SJSA1 (cell line): ENCODE measurements around the gene HIGD1B. TPM values are rescaled to one million over a fixed set of nuclear protein-coding genes. Genes with fewer than 3 reads are reported as not detected.
"Not testable (repeated sequence)": the region's sequence is repeated elsewhere in the genome, so short reads cannot be mapped to it uniquely, and the experiment has no call there.

ENCODE experiments used
- DNase-seq, 2 experiments: peaks; one replicate each; pipeline ENCODE4 v3.0.0-alpha.2; 2015 to 2020; ENCODE audit warnings: low spot score in 2 of 2, low read depth in 1 of 2
- H3K27ac ChIP-seq: fragments of 250-450 bp; sonication (Bioruptor Pico); 2 replicates; pipeline ENCODE4 v1.5.1; 2020; ENCODE audit warnings: mild to moderate bottlenecking, moderate library complexity
- H3K27me3 ChIP-seq: fragments of 250-450 bp; sonication (Bioruptor Pico); replicated peaks from 2 replicates; pipeline ENCODE4 v1.5.1; 2020; ENCODE audit warnings: mild to moderate bottlenecking, moderate library complexity
- H3K36me3 ChIP-seq: fragments of 250-450 bp; sonication (Bioruptor Pico); 2 replicates; pipeline ENCODE4 v1.5.1; 2020; ENCODE audit warnings: mild to moderate bottlenecking
- H3K4me1 ChIP-seq: fragments of 250-450 bp; sonication (Bioruptor Pico); replicated peaks from 2 replicates; pipeline ENCODE4 v1.6.1; 2021; ENCODE audit warnings: mild to moderate bottlenecking
- H3K4me3 ChIP-seq: fragments of 250-450 bp; sonication (Bioruptor Pico); 2 replicates; pipeline ENCODE4 v1.5.1; 2020; ENCODE audit warnings: mild to moderate bottlenecking
- H3K9me3 ChIP-seq: fragments of 250-450 bp; sonication (Bioruptor Pico); replicated peaks from 2 replicates; pipeline ENCODE4 v1.5.1; 2020; ENCODE audit warnings: mild to moderate bottlenecking
- total RNA-seq: library from RNA; depleted of rRNA; stranded (reverse); fragments of >200 nt; shearing (Covaris generic); gene quantifications from 2 replicates; pipeline ENCODE4 v1.2.3, GENCODE V29; 2014; rRNA removed

Gene HIGD1B
- total RNA-seq, result not detected in 2 replicates

DNA sequence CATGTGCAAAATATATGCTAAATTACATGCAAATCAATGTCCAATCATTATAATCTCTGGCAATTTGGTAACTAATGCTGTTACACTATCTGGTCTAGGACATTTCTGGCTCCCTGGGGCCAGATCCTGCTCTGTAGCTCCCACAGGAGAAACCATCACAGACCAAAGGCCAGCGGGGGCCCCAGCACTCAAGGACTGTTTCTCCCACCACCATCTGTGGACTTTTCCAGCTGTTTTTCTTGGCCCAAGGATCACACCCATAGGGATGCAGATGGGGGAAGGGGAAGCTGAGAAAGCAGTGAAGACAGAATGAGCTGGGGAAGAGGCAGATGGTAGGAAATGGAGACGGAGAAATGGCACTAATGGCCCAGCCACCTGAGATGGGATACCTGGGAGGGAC is at the start of gene HIGD1B:
Gene HIGD1B, plus strand, starts transcription at position 298 of the 400 bp plus-strand sequence. CDS start 270 bp downstream, outside the sequence.
- peaks cover 25% of the 10 kb centered on the region for H3K4me1 ChIP-seq
- no peaks in the 10 kb centered on the region for H3K9me3 ChIP-seq
- DNase-seq, result no peak
- H3K27ac ChIP-seq, result no peak within 1 kb of the TSS
- no peak within 1 kb of the TSS for H3K4me3 ChIP-seq
- no peaks in the 10 kb centered on the region for H3K27me3 ChIP-seq
- peaks cover 31% of the 10 kb centered on the region for H3K36me3 ChIP-seq

DNA sequence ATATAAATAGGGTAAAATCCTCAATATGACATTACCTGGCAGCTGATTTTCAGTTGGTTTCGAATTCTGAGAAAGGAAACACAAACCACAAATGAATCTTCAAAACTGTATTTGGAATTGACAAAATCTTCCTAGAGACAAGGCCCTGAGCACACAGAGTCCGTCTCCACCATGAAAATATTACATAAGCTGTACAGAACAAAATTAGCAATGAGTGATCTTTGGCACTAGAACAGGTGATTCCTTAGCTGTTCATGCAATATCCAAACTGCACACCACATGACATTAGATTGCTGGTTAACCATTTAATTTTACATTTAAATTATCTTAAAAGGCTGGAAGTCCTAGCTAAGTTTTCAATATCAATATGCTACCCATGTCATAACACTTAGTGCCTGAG is 49.3 kb upstream of the HIGD1B start:
- DNase-seq, result no peak
- Histone ChIP-seq H3K36me3 (peaks cover 73% of the 10 kb centered on the region), H3K27me3 (no peaks in the 10 kb centered on the region), H3K4me3 (no peak overlapping the region), H3K9me3 (no peaks in the 10 kb centered on the region), H3K27ac (peak overlapping the region; percentile 45), H3K4me1 (peaks cover 52% of the 10 kb centered on the region)

DNA sequence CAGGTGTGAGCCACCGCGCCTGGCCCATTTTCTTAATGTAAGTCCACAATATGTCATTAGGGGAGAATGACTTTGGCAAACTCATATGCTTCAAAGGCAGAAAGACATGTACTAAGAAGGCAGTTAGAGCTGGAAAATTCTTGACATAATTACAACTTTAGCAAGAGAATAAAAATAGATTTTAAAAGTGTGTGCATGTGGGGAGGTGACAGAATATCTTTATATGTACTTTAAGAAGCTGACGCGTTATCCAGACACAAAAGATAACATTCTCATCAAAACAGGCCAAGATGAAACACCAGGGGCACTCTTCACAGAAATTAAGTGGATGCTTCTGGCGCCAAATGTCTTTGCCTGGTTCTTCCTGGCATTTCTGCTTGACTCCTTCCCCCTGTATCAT is 45.8 kb upstream of the HIGD1B start:
- H3K9me3 ChIP-seq, result no peaks in the 10 kb centered on the region
- H3K4me3 ChIP-seq, result no peak overlapping the region
- peaks cover 95% of the 10 kb centered on the region for H3K36me3 ChIP-seq
- peaks cover 20% of the 10 kb centered on the region for H3K4me1 ChIP-seq
- no peaks in the 10 kb centered on the region for H3K27me3 ChIP-seq
- H3K27ac ChIP-seq, result no peak overlapping the region
- no peak for DNase-seq

DNA sequence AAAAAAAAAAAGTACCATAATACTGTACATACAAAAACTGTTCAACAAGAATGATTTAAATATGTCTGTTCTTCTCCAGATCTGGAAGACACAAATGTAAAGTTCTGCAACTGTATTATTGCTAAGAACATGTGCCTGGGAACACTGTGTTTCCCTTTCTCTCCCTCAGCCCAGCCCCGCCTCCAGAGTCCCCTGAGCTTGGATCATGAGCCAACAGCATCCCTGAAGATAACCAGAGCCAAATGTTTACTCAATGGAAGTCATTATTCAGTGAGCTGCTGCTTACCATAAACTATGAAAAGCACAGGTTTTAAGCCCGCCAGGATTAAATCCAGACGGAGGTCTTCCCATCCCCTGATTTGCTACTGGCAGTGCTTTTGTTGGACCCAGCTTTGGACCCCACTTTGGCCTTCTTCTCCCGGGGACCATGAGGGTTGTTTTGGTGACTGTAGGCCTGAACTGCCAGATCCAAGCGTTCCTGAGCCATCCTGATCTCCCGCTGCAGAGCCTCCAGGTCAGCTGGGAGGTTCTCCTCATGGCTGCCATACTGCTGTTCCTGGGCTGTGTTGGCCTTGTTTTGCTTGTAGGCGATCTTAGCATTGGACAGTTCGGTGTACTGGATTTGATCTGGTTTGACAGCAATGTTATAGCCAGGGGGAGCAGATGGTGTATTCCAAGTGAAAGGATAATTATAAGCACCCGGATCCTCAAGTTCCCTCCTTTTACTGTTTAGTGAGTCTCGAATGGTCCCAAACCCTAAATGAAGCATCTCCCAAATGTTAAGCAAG is 43.2 kb upstream of the HIGD1B start:
- Histone ChIP-seq H3K36me3 (peaks cover 80% of the 10 kb centered on the region), H3K27me3 (no peaks in the 10 kb centered on the region), H3K4me1 (no peaks in the 10 kb centered on the region), H3K4me3 (no peak overlapping the region), H3K9me3 (no peaks in the 10 kb centered on the region), H3K27ac (no peak overlapping the region)
- peak in 1 of 2 experiments; percentile 34 for DNase-seq

DNA sequence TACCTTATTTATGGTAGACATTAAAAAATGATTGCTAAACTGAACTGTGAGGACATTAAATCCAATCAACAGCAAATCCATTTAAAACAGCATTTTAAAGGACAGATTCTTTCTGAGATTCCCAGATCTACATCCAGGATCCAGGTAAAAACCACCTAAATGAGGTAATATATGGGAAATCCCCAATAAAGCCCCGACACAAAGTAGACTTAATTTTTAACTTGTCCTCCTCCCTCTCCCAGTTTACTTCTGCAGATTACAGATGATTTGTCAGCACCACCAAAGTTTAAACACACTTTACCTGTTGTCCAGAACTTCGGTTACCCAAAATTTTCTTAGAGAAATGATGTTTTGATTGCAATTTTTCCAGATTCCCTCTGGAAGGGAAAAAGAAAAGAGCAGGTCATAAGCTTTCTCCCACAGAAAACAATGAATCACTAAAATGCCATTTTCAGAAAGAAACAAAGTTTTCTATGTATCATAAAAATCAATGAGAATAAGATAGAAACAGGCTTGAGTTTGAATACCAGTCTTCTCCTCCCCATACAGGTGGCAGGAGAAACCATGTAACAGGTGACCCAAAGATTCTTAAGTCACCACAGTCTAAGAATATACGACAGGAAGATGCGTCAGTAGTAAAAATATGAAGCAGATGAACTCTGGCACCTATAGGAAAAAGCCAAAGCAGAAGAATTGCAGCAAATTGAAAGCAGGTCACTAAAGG is 40.4 kb upstream of the HIGD1B start:
- no peak for DNase-seq
- Histone ChIP-seq H3K4me3 (no peak overlapping the region), H3K27me3 (no peaks in the 10 kb centered on the region), H3K36me3 (peaks cover 59% of the 10 kb centered on the region), H3K9me3 (no peaks in the 10 kb centered on the region), H3K4me1 (no peaks in the 10 kb centered on the region), H3K27ac (no peak overlapping the region)

DNA sequence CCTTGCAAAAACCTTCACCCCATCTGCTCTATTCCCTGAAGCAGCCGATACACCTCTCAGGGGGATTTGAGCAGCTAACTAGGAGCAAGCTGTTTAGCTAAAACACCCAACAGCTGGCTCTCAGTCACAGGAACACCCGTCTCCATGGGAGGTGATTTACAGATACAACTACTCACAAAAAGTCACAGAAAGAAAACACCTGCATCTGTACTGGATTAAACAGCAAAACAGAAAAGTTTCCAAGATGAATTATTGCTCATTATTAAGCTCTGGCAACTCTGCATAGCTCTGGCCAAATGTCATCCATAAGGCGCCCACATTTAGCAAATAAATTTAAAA is 39.9 kb upstream of the HIGD1B start:
- H3K4me1 ChIP-seq, result no peaks in the 10 kb centered on the region
- no peak for DNase-seq
- no peaks in the 10 kb centered on the region for H3K9me3 ChIP-seq
- H3K27ac ChIP-seq, result no peak overlapping the region
- peaks cover 55% of the 10 kb centered on the region for H3K36me3 ChIP-seq
- H3K27me3 ChIP-seq, result no peaks in the 10 kb centered on the region
- no peak overlapping the region for H3K4me3 ChIP-seq

DNA sequence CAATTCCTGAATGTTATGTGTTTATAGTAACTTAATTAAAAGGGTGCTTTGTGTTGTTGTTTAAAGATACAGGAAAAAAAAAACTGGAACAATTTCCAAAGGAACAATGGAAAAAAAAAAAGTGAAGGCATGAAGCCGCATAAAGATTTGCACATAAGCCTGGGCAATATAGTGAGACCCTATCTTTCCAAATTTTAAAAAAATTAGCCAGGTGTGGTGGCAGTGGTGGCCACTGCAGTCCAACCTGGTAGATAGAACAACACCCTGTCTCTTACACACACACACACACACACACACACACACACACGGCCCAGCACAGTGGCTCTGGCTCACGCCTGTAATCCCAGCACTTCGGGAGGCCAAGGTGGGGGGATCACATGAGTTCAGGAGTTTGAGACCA is 39.5 kb upstream of the HIGD1B start:
- H3K4me1 ChIP-seq, result no peaks in the 10 kb centered on the region
- H3K4me3 ChIP-seq, result no peak overlapping the region
- DNase-seq, result no peak
- H3K27me3 ChIP-seq, result no peaks in the 10 kb centered on the region
- no peaks in the 10 kb centered on the region for H3K9me3 ChIP-seq
- H3K27ac ChIP-seq, result no peak overlapping the region
- H3K36me3 ChIP-seq, result peaks cover 55% of the 10 kb centered on the region

DNA sequence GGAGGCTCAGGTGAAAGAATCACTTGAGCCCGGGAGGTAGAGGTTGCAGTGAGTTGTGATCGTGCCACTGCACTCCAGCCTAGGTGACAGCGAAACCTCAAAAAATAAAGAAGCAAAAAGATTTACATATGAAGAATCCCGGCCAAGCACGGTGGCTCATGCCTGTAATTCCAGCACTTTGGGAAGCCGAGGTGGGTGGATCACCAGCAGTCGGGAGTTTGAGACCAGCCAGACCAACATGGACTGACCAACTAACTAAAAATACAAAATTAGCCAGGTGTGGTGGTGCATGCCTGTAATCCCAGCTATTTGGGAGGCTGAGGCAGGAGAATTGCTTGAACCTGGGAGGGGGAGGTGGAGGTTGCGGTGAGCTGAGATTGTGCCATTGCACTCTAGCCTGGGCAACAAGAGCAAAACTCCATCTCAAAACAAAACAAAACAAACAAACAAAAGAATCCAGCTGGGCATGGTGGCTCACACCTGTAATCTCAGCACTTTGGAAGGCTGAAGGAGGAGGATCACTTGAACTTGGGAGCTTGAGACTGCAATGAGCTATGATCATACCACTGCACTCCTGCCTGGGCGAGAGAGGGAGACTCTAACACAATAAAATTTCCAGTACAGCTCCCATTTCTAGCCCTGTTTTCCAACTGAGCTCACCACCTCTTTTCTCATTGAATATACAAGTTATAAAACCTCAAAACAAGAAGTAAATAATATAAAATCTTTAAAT is 38.9 kb upstream of the HIGD1B start:
- H3K4me1 ChIP-seq, H3K4me3 ChIP-seq, H3K9me3 ChIP-seq, H3K27me3 ChIP-seq, H3K27ac ChIP-seq: not testable (repeated sequence)
- peak in 1 of 2 experiments; percentile 38 for DNase-seq
- H3K36me3 ChIP-seq, result peaks cover 49% of the 10 kb centered on the region

DNA sequence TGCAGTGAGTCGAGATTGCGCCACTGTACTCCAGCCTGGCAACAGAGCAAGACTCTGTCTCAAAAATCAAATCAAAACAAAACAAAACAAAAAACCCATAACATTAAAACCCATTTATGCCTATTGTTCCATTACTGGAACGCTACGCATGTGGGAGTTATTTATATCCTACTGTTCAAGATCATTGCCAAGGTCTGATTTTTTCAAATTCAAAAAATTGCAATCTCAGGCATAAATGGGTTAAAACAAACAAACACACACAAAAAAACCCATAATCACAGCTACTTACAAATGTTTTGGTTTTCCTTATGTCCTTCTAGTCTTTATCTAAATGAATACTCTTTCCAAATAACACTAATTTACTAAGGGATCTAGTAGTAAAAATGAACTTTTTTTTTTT is 35.4 kb upstream of the HIGD1B start:
- DNase-seq, result no peak

DNA sequence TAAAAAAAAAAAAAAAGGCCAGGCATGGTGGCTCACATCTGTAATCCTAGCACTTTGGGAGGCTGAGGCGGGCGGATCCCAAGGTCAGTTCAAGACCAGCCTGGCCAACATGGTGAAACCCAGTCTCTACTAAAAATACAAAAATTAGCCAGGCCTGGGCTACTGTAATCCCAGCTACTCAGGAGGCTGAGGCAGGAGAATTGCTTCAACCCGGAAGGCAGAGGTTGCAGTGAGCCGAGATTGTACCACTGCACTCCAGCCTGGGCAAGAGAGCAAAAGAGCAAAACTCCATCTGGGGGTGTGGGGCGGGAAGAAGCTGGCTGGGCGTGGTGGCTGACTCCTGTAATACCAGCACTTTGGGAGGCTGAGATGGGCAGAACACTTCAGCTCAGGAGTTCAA is 29.2 kb upstream of the HIGD1B start:
- H3K4me3 ChIP-seq, H3K9me3 ChIP-seq, H3K27ac ChIP-seq, DNase-seq, H3K27me3 ChIP-seq: not testable (repeated sequence)
- H3K36me3 ChIP-seq, result peaks cover 12% of the 10 kb centered on the region; the same call in 1 of the 2 replicates
- H3K4me1 ChIP-seq, result peaks cover 68% of the 10 kb centered on the region

More for the DNA sequence above, 35.4 kb upstream of the HIGD1B start:
- Histone ChIP-seq H3K4me3 (no peak overlapping the region), H3K36me3 (peaks cover 16% of the 10 kb centered on the region), H3K4me1 (peaks cover 17% of the 10 kb centered on the region), H3K27me3 (no peaks in the 10 kb centered on the region), H3K27ac (no peak overlapping the region), H3K9me3 (no peaks in the 10 kb centered on the region)

DNA sequence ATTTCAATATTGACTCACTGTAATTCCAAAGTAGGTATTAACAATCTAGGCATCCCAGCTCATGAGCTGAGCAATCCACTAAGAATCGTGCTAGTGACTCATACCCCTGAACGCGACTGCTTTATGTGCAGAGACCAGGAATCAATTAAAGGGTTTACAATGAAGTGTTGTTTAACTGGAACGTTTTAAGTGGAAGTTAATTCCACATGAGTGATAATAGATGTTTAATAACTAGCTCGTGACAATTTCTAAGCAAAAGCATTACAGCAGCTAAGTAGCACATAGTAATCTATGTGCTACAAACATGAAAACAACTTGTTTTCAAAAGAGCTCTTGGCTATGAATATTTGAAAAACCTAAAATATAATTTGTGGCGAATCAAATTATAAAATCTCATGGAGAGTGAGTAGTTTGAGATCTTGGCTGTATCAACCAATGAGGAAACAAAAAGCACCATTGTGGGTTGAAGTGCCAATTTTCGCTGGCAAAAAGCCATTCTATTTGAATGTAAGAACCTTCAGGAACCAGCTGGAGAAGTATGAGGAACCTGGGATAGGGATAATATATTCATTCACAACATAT is 27.0 kb upstream of the HIGD1B start:
- Histone ChIP-seq H3K36me3 (peaks cover 17% of the 10 kb centered on the region; the same call in 1 of the 2 replicates), H3K27me3 (no peaks in the 10 kb centered on the region), H3K9me3 (no peaks in the 10 kb centered on the region), H3K27ac (peak overlapping the region; percentile 58), H3K4me3 (no peak overlapping the region), H3K4me1 (peaks cover 61% of the 10 kb centered on the region)
- DNase-seq, result peak; percentile 77 to 79

DNA sequence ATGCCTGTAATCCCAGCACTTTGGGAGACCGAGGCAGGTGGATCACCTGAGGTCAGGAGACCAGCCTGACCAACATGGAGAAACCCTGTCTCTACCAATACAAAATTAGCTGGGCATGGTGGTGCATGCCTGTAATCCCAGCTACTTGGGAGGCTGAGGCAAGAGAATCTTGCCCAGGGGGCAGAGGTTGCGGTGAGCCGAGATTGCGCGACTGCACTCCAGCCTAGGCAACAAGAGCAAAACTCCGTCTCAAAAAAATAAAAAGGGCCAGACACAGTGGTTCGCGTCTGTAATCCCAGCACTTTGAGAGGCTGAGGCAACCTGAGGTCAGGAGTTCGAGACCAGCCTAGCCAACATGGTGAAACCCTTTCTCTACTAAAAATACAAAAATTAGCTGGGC is 22.4 kb upstream of the HIGD1B start:
- Histone ChIP-seq H3K4me1 (peaks cover 64% of the 10 kb centered on the region), H3K36me3 (peaks cover 24% of the 10 kb centered on the region)
- not testable (repeated sequence) for H3K4me3 ChIP-seq, H3K9me3 ChIP-seq, H3K27me3 ChIP-seq, H3K27ac ChIP-seq, DNase-seq

DNA sequence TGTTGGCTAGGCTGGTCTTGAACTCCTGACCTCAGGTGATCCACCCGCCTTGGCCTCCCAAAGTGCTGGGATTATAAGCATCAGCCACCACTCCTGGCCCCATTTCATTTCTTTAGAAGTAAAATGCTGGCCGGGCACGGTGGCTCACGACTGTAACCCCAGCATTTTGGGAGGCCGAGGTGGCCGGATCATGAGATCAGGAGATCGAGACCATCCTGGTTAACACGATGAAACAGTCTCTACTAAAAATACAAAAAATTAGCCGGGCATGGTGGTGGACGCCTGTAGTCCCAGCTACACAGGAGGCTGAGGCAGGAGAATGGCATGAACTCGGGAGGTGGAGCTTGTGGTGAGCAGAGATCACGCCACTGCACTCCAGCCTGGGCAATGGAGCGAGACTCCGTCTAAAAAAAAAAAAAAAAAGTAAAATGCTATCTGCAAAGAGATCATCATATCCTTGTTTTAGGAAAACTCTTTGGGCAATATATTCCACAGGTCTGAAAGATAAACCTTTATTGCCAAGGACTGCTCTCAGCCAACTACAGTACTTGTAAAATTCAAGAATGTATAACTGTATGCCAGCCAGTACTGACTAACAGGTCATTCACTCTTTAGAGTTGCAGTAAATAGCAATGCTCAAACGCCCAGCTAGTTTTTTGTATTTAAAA is 21.4 kb upstream of the HIGD1B start:
- Histone ChIP-seq H3K27me3 (no peaks in the 10 kb centered on the region), H3K4me1 (peaks cover 65% of the 10 kb centered on the region), H3K36me3 (peaks cover 21% of the 10 kb centered on the region), H3K4me3 (no peak overlapping the region), H3K9me3 (no peaks in the 10 kb centered on the region), H3K27ac (no peak overlapping the region)
- no peak for DNase-seq
